HG03521 (cell line): ENCODE results near the gene DPF1.

Source experiments
- ATAC-seq: cut with Tn5 transposase; IDR thresholded peaks from one replicate; pipeline ENCODE4 v1.9.1; 2021; ENCODE audit warnings: mild to moderate bottlenecking, moderate library complexity; ENCODE audit not compliant: unreplicated experiment

The DPF1 gene

GRCh38 chr19:38170334-38170733 lies 53.7 kb downstream of the DPF1 start:
- no peak for ATAC-seq

- ATAC-seq = no peak
Observed at GRCh38 chr19:38168637-38169036, 55.4 kb downstream of the DPF1 start.

GRCh38 chr19:38165335-38165734 lies 58.7 kb downstream of the DPF1 start:
- ATAC-seq = no peak

- ATAC-seq = no peak
Observed at GRCh38 chr19:38164526-38164925, 59.5 kb downstream of the DPF1 start.

GRCh38 chr19:38163419-38164290 lies 60.4 kb downstream of the DPF1 start:
- no peak for ATAC-seq

- no peak for ATAC-seq
Observed at GRCh38 chr19:38162632-38163031, 61.4 kb downstream of the DPF1 start.

- no peak for ATAC-seq
Observed at GRCh38 chr19:38162094-38162493, 61.9 kb downstream of the DPF1 start.
